K562 (cell line): ENCODE data around the gene ROR2. TPM values are rescaled to one million over a fixed set of nuclear protein-coding genes. Genes with fewer than 3 reads are reported as not detected.
A peak's percentile ranks its signal among the peaks of the same experiment; 100 is the strongest.

Experiments used
- EP400 ChIP-seq: fragments of 450-650 bp; IDR thresholded peaks from 2 replicates; pipeline ENCODE4 v1.6.1; 2017; ENCODE audit warnings: antibody characterized with exemption, mild to moderate bottlenecking, moderate library complexity
- ERF ChIP-seq: fragments of 450-650 bp; formaldehyde crosslinking; IDR thresholded peaks from 2 replicates; pipeline ENCODE4 v1.4.0; 2020; ENCODE audit warnings: mild to moderate bottlenecking, mixed read lengths
- GATAD2B ChIP-seq: fragments of 450-650 bp; IDR thresholded peaks from 2 replicates; pipeline ENCODE4 v1.6.1; 2017; ENCODE audit warnings: mild to moderate bottlenecking, borderline replicate concordance
- ILK ChIP-seq: fragments of 450-650 bp; IDR thresholded peaks from 2 replicates; pipeline ENCODE4 v1.6.1; 2016; ENCODE audit warnings: missing genetic modification characterization, low read depth, mild to moderate bottlenecking, missing compliant biosample characterization, moderate library complexity, borderline replicate concordance
- KLF13 ChIP-seq: fragments of 450-650 bp; IDR thresholded peaks from 2 replicates; pipeline ENCODE4 v1.6.1; 2016; ENCODE audit warnings: missing genetic modification characterization, low read depth, mild to moderate bottlenecking, missing compliant biosample characterization, moderate library complexity, borderline replicate concordance
- POLR2G ChIP-seq: fragments of 200-400 bp; formaldehyde crosslinking; IDR thresholded peaks from 2 replicates; pipeline ENCODE4 v1.6.1; 2017; ENCODE audit warnings: low read depth, mild to moderate bottlenecking, antibody characterized with exemption, low read length, moderate library complexity
- ZNF324 ChIP-seq: fragments of 250-450 bp; sonication (Bioruptor Pico); IDR thresholded peaks from 2 replicates; pipeline ENCODE4 v1.4.0; 2020; ENCODE audit warnings: mild to moderate bottlenecking
- ZNF644 ChIP-seq: fragments of 200-800 bp; sonication (Bioruptor generic); IDR thresholded peaks from 2 replicates; pipeline ENCODE4 v1.6.1; 2016; ENCODE audit warnings: low read depth, missing genetic modification characterization, missing compliant biosample characterization
- polyA plus RNA-seq, 8 experiments: library from polyadenylated mRNA; depleted of rRNA in 4 of 8; stranded (reverse) in 5 of 8; unstranded in 3 of 8; fragments of >200 nt; fragmentation: Nextera tagmentation in 2 of 8; fragmentation: Illumina TruSeq in 1 of 8; extraction: Ambion mirVana in 2 of 8; extraction: Trizol in 1 of 8; gene quantifications; 2 replicates each; pipeline versions ENCODE4 v1.2.1 to v1.2.3, GENCODE V29; 2011 to 2014; ENCODE audit warnings: inconsistent platforms in 1 of 8, missing spikeins in 1 of 8
- total RNA-seq, 7 experiments: library from RNA; depleted of rRNA in 6 of 7; stranded (reverse); fragments of >200 nt in 6 of 7; fragmentation: Illumina TruSeq in 2 of 7; extraction: Trizol in 2 of 7; gene quantifications; 2 replicates each; pipeline versions ENCODE4 v1.2.1 to v1.2.3, GENCODE V29; 2011 to 2021; ENCODE audit warnings: low replicate concordance in 1 of 7
- TF ChIP-seq, protein P1 (sequence below): IDR thresholded peaks from 3 replicates; pipeline ENCODE4 v1.6.1; 2011; ENCODE audit warnings: borderline replicate concordance, mild to moderate bottlenecking, moderate library complexity; ENCODE audit not compliant: insufficient read length; ENCODE audit errors: extremely low read depth
- TF ChIP-seq, protein P2 (sequence below): IDR thresholded peaks from 2 replicates; pipeline ENCODE4 v1.6.1; 2014; ENCODE audit warnings: antibody characterized with exemption
- TF ChIP-seq, protein P3 (sequence below): fragments of 450-650 bp; IDR thresholded peaks from 2 replicates; pipeline ENCODE4 v1.6.1; 2017; ENCODE audit warnings: antibody characterized with exemption
- TF ChIP-seq, protein P4 (sequence below): fragments of 450-650 bp; formaldehyde crosslinking; IDR thresholded peaks from 2 replicates; pipeline ENCODE4 v1.4.0; 2020; ENCODE audit warnings: mild to moderate bottlenecking, moderate library complexity
- TF ChIP-seq, protein P5 (sequence below): fragments of 450-650 bp; IDR thresholded peaks from 2 replicates; pipeline ENCODE4 v1.6.1; 2016; ENCODE audit warnings: mild to moderate bottlenecking
- TF ChIP-seq, protein P6 (sequence below): fragments of 250-450 bp; sonication (Bioruptor Pico); IDR thresholded peaks from 2 replicates; pipeline ENCODE4 v1.6.1; 2021; ENCODE audit warnings: mild to moderate bottlenecking

The ROR2 gene
- total and polyA plus RNA-seq, 9 of the 15 experiments (the other 6 are each of a cell fraction or from before 2014, with no cell fraction given), result 5.6 to 33.8 (median 15.3) TPM

DNA sequence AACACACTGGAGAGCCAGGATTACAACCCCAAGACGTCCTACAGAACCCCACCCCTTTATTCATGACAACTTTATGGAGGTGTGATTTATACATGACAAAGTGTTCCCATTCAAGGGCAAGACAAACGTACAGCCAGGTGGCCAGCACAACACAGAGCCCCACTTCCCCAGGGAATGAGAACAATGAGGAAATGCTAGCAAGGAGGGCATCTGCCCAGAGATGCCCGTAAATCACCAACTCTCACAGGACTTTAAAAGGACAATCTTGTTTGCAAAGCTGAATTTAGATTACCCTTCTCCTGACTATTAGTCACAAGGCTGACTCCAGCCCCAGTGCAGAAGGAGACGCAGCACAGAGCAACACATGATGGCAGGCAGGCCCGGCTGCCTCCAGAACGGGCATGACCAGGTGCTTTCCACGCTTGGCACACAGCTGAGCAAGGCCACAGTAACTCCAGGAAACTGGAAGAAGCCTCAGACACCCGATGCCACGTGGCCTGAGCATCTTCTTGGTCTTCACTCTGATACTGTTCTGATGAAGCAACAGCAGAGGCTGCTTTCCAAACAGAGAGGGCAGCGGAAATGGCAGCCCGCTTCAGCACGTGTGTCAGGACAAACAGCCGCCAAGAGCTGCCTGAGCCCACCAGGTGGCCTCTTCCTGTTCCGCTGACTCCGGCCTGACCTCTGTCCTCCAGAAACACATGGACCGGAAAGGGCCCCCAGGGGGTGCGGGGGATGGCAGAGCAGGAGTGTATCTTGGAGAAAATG is 51.4 kb downstream of the ROR2 start (continued):
- TF ChIP-seq, protein P1, sequence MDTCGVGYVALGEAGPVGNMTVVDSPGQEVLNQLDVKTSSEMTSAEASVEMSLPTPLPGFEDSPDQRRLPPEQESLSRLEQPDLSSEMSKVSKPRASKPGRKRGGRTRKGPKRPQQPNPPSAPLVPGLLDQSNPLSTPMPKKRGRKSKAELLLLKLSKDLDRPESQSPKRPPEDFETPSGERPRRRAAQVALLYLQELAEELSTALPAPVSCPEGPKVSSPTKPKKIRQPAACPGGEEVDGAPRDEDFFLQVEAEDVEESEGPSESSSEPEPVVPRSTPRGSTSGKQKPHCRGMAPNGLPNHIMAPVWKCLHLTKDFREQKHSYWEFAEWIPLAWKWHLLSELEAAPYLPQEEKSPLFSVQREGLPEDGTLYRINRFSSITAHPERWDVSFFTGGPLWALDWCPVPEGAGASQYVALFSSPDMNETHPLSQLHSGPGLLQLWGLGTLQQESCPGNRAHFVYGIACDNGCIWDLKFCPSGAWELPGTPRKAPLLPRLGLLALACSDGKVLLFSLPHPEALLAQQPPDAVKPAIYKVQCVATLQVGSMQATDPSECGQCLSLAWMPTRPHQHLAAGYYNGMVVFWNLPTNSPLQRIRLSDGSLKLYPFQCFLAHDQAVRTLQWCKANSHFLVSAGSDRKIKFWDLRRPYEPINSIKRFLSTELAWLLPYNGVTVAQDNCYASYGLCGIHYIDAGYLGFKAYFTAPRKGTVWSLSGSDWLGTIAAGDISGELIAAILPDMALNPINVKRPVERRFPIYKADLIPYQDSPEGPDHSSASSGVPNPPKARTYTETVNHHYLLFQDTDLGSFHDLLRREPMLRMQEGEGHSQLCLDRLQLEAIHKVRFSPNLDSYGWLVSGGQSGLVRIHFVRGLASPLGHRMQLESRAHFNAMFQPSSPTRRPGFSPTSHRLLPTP, result no peak
- TF ChIP-seq ZNF644 (tag) (no peak), ZNF324 (no peak), ERF (CRISPR knock-in tag) (0 out of 2 replicates have a peak, but pooled peaks have one; percentile 22), GATAD2B (no peak), POLR2G (peak; percentile 69), KLF13 (tag) (peak; percentile 27; the same call in 1 of the 2 replicates), ILK (tag) (no peak), EP400 (no peak)
- TF ChIP-seq, protein P2, sequence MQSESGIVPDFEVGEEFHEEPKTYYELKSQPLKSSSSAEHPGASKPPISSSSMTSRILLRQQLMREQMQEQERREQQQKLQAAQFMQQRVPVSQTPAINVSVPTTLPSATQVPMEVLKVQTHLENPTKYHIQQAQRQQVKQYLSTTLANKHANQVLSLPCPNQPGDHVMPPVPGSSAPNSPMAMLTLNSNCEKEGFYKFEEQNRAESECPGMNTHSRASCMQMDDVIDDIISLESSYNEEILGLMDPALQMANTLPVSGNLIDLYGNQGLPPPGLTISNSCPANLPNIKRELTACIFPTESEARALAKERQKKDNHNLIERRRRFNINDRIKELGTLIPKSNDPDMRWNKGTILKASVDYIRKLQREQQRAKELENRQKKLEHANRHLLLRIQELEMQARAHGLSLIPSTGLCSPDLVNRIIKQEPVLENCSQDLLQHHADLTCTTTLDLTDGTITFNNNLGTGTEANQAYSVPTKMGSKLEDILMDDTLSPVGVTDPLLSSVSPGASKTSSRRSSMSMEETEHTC, result 0 out of 2 replicates have a peak, but pooled peaks have one; percentile 24
- TF ChIP-seq, protein P3, sequence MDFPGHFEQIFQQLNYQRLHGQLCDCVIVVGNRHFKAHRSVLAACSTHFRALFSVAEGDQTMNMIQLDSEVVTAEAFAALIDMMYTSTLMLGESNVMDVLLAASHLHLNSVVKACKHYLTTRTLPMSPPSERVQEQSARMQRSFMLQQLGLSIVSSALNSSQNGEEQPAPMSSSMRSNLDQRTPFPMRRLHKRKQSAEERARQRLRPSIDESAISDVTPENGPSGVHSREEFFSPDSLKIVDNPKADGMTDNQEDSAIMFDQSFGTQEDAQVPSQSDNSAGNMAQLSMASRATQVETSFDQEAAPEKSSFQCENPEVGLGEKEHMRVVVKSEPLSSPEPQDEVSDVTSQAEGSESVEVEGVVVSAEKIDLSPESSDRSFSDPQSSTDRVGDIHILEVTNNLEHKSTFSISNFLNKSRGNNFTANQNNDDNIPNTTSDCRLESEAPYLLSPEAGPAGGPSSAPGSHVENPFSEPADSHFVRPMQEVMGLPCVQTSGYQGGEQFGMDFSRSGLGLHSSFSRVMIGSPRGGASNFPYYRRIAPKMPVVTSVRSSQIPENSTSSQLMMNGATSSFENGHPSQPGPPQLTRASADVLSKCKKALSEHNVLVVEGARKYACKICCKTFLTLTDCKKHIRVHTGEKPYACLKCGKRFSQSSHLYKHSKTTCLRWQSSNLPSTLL, result no peak
- TF ChIP-seq, protein P4, sequence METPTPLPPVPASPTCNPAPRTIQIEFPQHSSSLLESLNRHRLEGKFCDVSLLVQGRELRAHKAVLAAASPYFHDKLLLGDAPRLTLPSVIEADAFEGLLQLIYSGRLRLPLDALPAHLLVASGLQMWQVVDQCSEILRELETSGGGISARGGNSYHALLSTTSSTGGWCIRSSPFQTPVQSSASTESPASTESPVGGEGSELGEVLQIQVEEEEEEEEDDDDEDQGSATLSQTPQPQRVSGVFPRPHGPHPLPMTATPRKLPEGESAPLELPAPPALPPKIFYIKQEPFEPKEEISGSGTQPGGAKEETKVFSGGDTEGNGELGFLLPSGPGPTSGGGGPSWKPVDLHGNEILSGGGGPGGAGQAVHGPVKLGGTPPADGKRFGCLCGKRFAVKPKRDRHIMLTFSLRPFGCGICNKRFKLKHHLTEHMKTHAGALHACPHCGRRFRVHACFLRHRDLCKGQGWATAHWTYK (CRISPR knock-in tag), result no peak; the same call in none of the 2 replicates
- TF ChIP-seq, protein P5, sequence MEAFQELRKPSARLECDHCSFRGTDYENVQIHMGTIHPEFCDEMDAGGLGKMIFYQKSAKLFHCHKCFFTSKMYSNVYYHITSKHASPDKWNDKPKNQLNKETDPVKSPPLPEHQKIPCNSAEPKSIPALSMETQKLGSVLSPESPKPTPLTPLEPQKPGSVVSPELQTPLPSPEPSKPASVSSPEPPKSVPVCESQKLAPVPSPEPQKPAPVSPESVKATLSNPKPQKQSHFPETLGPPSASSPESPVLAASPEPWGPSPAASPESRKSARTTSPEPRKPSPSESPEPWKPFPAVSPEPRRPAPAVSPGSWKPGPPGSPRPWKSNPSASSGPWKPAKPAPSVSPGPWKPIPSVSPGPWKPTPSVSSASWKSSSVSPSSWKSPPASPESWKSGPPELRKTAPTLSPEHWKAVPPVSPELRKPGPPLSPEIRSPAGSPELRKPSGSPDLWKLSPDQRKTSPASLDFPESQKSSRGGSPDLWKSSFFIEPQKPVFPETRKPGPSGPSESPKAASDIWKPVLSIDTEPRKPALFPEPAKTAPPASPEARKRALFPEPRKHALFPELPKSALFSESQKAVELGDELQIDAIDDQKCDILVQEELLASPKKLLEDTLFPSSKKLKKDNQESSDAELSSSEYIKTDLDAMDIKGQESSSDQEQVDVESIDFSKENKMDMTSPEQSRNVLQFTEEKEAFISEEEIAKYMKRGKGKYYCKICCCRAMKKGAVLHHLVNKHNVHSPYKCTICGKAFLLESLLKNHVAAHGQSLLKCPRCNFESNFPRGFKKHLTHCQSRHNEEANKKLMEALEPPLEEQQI, result no peak
- TF ChIP-seq, protein P6, sequence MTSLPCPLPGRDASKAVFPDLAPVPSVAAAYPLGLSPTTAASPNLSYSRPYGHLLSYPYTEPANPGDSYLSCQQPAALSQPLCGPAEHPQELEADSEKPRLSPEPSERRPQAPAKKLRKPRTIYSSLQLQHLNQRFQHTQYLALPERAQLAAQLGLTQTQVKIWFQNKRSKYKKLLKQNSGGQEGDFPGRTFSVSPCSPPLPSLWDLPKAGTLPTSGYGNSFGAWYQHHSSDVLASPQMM (CRISPR knock-in tag), result no peak
